ENCODE data around the gene SLMAP. TPM values are rescaled to one million over a fixed set of nuclear protein-coding genes. Genes with fewer than 3 reads are reported as not detected.

SLMAP gene
- total and polyA plus RNA-seq, 2 experiments from 2014 or later, result 32.1 to 73.0 TPM

- no peak for TF ChIP-seq ZNF462 (CRISPR knock-in tag; IDR thresholded peaks at IDR 0.05)
These were observed 29.0 kb upstream of the SLMAP start (continued) for GRCh38 chr3:57727106-57727505.

DNA sequence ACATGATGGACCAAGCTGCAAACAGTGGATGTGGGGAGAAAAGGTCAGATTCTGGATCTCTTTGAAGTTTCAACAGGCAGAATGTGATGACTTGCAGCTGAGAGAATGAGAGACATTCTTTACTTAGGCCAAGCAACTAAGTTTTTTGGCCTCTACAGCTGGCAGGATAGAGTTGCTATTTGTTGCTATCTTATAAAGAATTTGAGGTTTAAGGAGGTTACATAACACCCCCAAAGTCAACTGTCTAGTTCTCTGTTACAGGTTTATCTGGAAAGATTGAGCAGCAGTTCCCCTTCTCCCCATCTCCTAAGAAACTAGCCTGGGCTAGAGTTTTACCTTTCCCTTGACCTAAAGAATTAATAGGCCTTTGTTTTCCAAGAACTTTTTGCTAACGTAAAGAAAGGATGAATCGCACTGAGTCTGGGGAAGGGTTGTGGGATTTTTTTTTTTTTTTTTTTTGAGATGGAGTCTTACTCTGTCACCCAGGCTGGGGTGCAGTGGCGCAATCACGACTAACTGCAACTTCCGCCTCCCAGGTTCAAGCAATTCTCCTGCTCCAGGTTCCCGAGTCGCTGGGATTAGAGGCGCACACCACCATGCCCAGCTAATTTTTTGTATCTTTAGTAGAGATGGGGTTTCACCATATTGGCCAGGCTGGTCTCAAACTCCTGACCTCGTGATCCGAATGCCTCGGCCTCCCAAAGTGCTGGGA, 26.6 kb upstream of the SLMAP start:
- H3K4me3 ChIP-seq, result no peak overlapping the region
- no peaks in the 10 kb centered on the region for H3K27me3 ChIP-seq (ENCODE audit: insufficient read depth)
- H3K9me2 ChIP-seq (ENCODE audit: insufficient read depth), result no peaks in the 10 kb centered on the region
- Mint-ChIP-seq H3K27ac (no peak overlapping the region), H3K27me3 (ENCODE audit: insufficient read depth, low read depth, poor library complexity) (peaks cover 7% of the 10 kb centered on the region), H3K9me3 (no peaks in the 10 kb centered on the region), H3K36me3 (ENCODE audit: low read depth) (no peaks in the 10 kb centered on the region), H3K4me1 (no peaks in the 10 kb centered on the region), H3K4me3 (no peak overlapping the region)
- DNase-seq (ENCODE audit: low spot score), result no peak
- peak overlapping the region; percentile 67; the same call in 1 of the 2 replicates for H2AFZ ChIP-seq
- no peaks in the 10 kb centered on the region for H3K36me3 ChIP-seq (ENCODE audit: insufficient read depth)
- H3F3A ChIP-seq (replicated peaks; ENCODE audit: low read depth), result no peaks in the 10 kb centered on the region
- H3K79me2 ChIP-seq (replicated peaks; ENCODE audit: insufficient read depth), result no peaks in the 10 kb centered on the region
- no peak for ATAC-seq
- H4K20me1 ChIP-seq (replicated peaks; ENCODE audit: insufficient read depth), result no peaks in the 10 kb centered on the region
- no peak overlapping the region for H3K27ac ChIP-seq (ENCODE audit: low read depth)
- no peak overlapping the region for H3K4me2 ChIP-seq
- no peaks in the 10 kb centered on the region for H3K4me1 ChIP-seq (ENCODE audit: insufficient read depth)
- TF ChIP-seq STAT1 (IDR thresholded peaks at IDR 0.05; ENCODE audit: unreplicated experiment) (no peak), JUNB (IDR thresholded peaks at IDR 0.05; ENCODE audit: unreplicated experiment) (no peak), EZH2phosphoT487 (IDR thresholded peaks at IDR 0.05; ENCODE audit: unreplicated experiment) (no peak), ZNF462 (CRISPR knock-in tag; IDR thresholded peaks at IDR 0.05) (no peak), ZNF114 (CRISPR knock-in tag; IDR thresholded peaks at IDR 0.05) (no peak), EZH2 (IDR thresholded peaks at IDR 0.05; ENCODE audit: low read depth, unreplicated experiment) (no peak), NANOG (IDR thresholded peaks at IDR 0.05; ENCODE audit: borderline replicate concordance) (no peak), ZNF331 (CRISPR knock-in tag; IDR thresholded peaks at IDR 0.05; ENCODE audit: low read depth) (no peak), POLR2AphosphoS5 (IDR thresholded peaks at IDR 0.05; ENCODE audit: low read depth) (no peak)
